A549 treated with ZK216348 at 1 μM for 4 hours (cell line): ENCODE measurements around the gene EIF3C. TPM values are rescaled to one million over a fixed set of nuclear protein-coding genes. Genes with fewer than 3 reads are reported as not detected.

Source experiments
- total RNA-seq: library from RNA; stranded (reverse); fragments of 200-300 nt; extraction: Qiagen RNA extraction; gene quantifications from 5 replicates; pipeline ENCODE4 v1.2.3, GENCODE V29; 2022; ENCODE audit warnings: low read depth

EIF3C gene
- 260 to 393 TPM (median 359 TPM) in 5 replicates for total RNA-seq

GRCh38 chr16:28711220-28712083, at the start of gene EIF3C:
Gene EIF3C, plus strand, starts transcription at chr16:28711464. Its CDS starts 223 bp downstream, at chr16:28711687.

GRCh38 chr16:28751487-28751886, 40.2 kb downstream of the EIF3C start, which contains the start of gene NPIPB9:
Gene NPIPB9, plus strand, starts transcription at chr16:28751787.

Other genes starting within 250 kb of the EIF3C start
- gene NPIPB7, start 239.1 kb upstream of the EIF3C start, total RNA-seq: 0.15 to 0.40 TPM (median 0.23 TPM) in 3 of 5 replicates, not detected in the others
- 18.2 to 33.9 TPM (median 33.4 TPM) in 5 replicates for gene CLN3, start 219.4 kb upstream of the EIF3C start, total RNA-seq
- gene APOBR, start 216.8 kb upstream of the EIF3C start, total RNA-seq: 0.07 to 0.08 TPM (median 0.08 TPM) in 3 of 5 replicates, not detected in the others
- gene IL27, start 204.6 kb upstream of the EIF3C start, total RNA-seq: not detected in 5 replicates
- 11.9 to 21.8 TPM (median 15.3 TPM) in 5 replicates for gene NUPR1, start 172.5 kb upstream of the EIF3C start, total RNA-seq
- 18.3 to 25.2 TPM (median 20.5 TPM) in 5 replicates for gene SGF29, start 157.5 kb upstream of the EIF3C start, total RNA-seq
- gene SULT1A2, start 114.4 kb upstream of the EIF3C start, total RNA-seq: 0.12 TPM in 1 of 5 replicates, not detected in the others
- gene SULT1A1, start 101.4 kb upstream of the EIF3C start, total RNA-seq: 4.8 to 6.1 TPM (median 5.5 TPM) in 5 replicates
- gene NPIPB8, start 73.4 kb upstream of the EIF3C start, total RNA-seq: not detected in 5 replicates
- 1.4 to 2.2 TPM (median 1.8 TPM) in 5 replicates for gene NPIPB9, start 40.3 kb downstream of the EIF3C start, total RNA-seq
- 80.2 to 139 TPM (median 132 TPM) in 5 replicates for gene ATXN2L, start 111.5 kb downstream of the EIF3C start, total RNA-seq
- 177 to 322 TPM (median 284 TPM) in 5 replicates for gene TUFM, start 134.9 kb downstream of the EIF3C start, total RNA-seq
- 16.2 to 33.9 TPM (median 30.6 TPM) in 5 replicates for gene SH2B1, start 152.4 kb downstream of the EIF3C start, total RNA-seq
- 1.3 to 2.5 TPM (median 1.9 TPM) in 5 replicates for gene ATP2A1, start 167.0 kb downstream of the EIF3C start, total RNA-seq
- gene RABEP2, start 213.8 kb downstream of the EIF3C start, total RNA-seq: 7.8 to 11.8 TPM (median 10.8 TPM) in 5 replicates
- not detected in 5 replicates for gene CD19, start 220.5 kb downstream of the EIF3C start, total RNA-seq
- 15.6 to 33.0 TPM (median 28.7 TPM) in 5 replicates for gene NFATC2IP, start 239.5 kb downstream of the EIF3C start, total RNA-seq